ENCODE results near the gene PSG5. TPM values are rescaled to one million over a fixed set of nuclear protein-coding genes. Genes with fewer than 3 reads are reported as not detected.
"Not testable (repeated sequence)": the region's sequence is repeated elsewhere in the genome, so short reads cannot be mapped to it uniquely, and the experiment has no call there.

PSG5 gene
- polyA plus RNA-seq, 3 donors = not detected

- H3K27ac ChIP-seq (ENCODE audit: low read depth, low read length) = not testable (repeated sequence)
- 67 to 75% (median 70%) methylated on average over 11 of the region's 11 CpGs for WGBS, 3 donors
Measured at GRCh38 chr19:43120433-43121026, 65.8 kb downstream of the PSG5 start.

GRCh38 chr19:43119526-43119925 lies 66.8 kb downstream of the PSG5 start:
- WGBS, 3 donors = 60 to 82% (median 65%) methylated on average over 2 to 3 of the region's 3 CpGs
- not testable (repeated sequence) for H3K27ac ChIP-seq (ENCODE audit: low read depth, low read length)

Other genes starting within 250 kb of the PSG5 start
- not detected for gene PSG7, start 249.3 kb downstream of the PSG5 start, polyA plus RNA-seq
- not detected for gene PSG11, start 160.1 kb downstream of the PSG5 start, polyA plus RNA-seq
- not detected for gene PSG2, start 103.8 kb downstream of the PSG5 start, polyA plus RNA-seq
- under 1 TPM in 1 of 3 donors, not detected in 2; 0.09 TPM for gene PSG4, start 19.1 kb upstream of the PSG5 start, polyA plus RNA-seq
- under 1 TPM in 1 of 3 donors, not detected in 2; 0.34 TPM for gene PSG9, start 83.0 kb upstream of the PSG5 start, polyA plus RNA-seq
- 10 to 100 TPM in 1 of 3 donors, 1 to 10 TPM in 1, under 1 TPM in 1; 0.14 to 13.0 (median 7.3) TPM for gene CD177, start 167.2 kb upstream of the PSG5 start, polyA plus RNA-seq
- gene TEX101, start 228.4 kb upstream of the PSG5 start, polyA plus RNA-seq = under 1 TPM in 1 of 3 donors, not detected in 2; 0.06 TPM